Esophagus squamous epithelium (tissue), 5 donors: ENCODE results near the gene ERCC2. TPM values are rescaled to one million over a fixed set of nuclear protein-coding genes. Genes with fewer than 3 reads are reported as not detected.

Experiments
- DNase-seq: peaks from one replicate; lab custom pipeline; 2025; lab: John Stamatoyannopoulos, UW
- H3K27ac ChIP-seq, 4 donors: fragments of 200-600 bp; sonication (generic); one replicate each; pipeline ENCODE4 v1.5.1; 2016 to 2019; ENCODE audit warnings: mild to moderate bottlenecking in 1 of 4
- H3K27me3 ChIP-seq, 4 donors: fragments of 200-600 bp; sonication (generic); 1 replicate in 3 of 4; 2 replicates in 1 of 4; pipeline versions ENCODE4 v1.5.1 to v1.6.0; 2017 to 2021; ENCODE audit warnings: antibody characterized with exemption in 1 of 4
- H3K36me3 ChIP-seq, 3 donors: fragments of 200-600 bp; sonication (generic); one replicate each; pipeline ENCODE4 v1.5.1; 2016 to 2019
- H3K4me1 ChIP-seq, 3 donors: fragments of 200-600 bp; sonication (generic); one replicate each; pipeline ENCODE4 v1.5.1; 2017 to 2019
- H3K4me3 ChIP-seq, 4 donors: fragments of 200-600 bp; sonication (generic); 1 replicate in 3 of 4; 2 replicates in 1 of 4; pipeline ENCODE4 v1.5.1; 2016 to 2019; ENCODE audit warnings: mild to moderate bottlenecking in 2 of 4, moderate library complexity in 1 of 4
- H3K9me3 ChIP-seq, 3 donors: fragments of 200-600 bp; sonication (generic); one replicate each; pipeline ENCODE4 v1.5.1; 2016 to 2019
- CTCF ChIP-seq, 6 experiments: fragments of 450-650 bp in 4 of 6; fragments of 200-600 bp in 2 of 6; sonication (generic) in 2 of 6; IDR thresholded peaks; one replicate each; pipeline ENCODE4 v1.5.1; 2016 to 2019; ENCODE audit warnings: antibody characterized with exemption in 6 of 6, mild to moderate bottlenecking in 4 of 6, moderate library complexity in 4 of 6
- POLR2A ChIP-seq, 4 donors: fragments of 450-650 bp; IDR thresholded peaks; one replicate each; pipeline ENCODE4 v1.6.1; 2017; ENCODE audit warnings: antibody characterized with exemption in 4 of 4, mild to moderate bottlenecking in 4 of 4, moderate library complexity in 3 of 4
- WGBS, 2 donors: methylation state at CpG; one replicate each; pipeline ENCODE4 v1.1.5; 2018; 5-methylcytosine and 5-hydroxymethylcytosine counted together
- intact Hi-C: fragments of 100-400 bp; cut with DNase I; formaldehyde crosslinking; loops from one replicate; pipeline ENCODE4 v1.15.0; 2022
- total RNA-seq, 4 donors: library from RNA; depleted of rRNA; stranded (reverse); fragments of >200 nt; gene quantifications; one replicate each; pipeline ENCODE4 v1.1.0, GENCODE V29; 2016
- donor health status: DM: yes; HTN: yes; CAD: no.

ERCC2 gene
- total RNA-seq, 4 donors from 2014 or later: 6.6 to 8.8 (median 7.2) TPM

- Histone ChIP-seq H3K9me3 (no peaks in the 10 kb centered on the region), H3K36me3 (peaks cover 8 to 91% (median 22%) of the 10 kb centered on the region in 3 donors), H3K4me1 (no peaks in the 10 kb centered on the region), H3K27ac (no peak overlapping the region), H3K4me3 (no peak overlapping the region), H3K27me3 (no peaks in the 10 kb centered on the region)
- intact Hi-C loops: no loop called here
- no peak for DNase-seq
- TF ChIP-seq POLR2A (IDR thresholded peaks at IDR 0.05) (no peak), CTCF (IDR thresholded peaks at IDR 0.05) (no peak)
- WGBS, 2 donors: 92 to 100% methylated on average over 4 to 6 of the region's 9 CpGs
Observed at GRCh38 chr19:45355402-45355801, 15.0 kb downstream of the ERCC2 start.

- Histone ChIP-seq H3K4me3 (no peak overlapping the region), H3K4me1 (no peaks in the 10 kb centered on the region), H3K27ac (no peak overlapping the region), H3K27me3 (no peaks in the 10 kb centered on the region), H3K9me3 (no peaks in the 10 kb centered on the region), H3K36me3 (peaks cover 9 to 92% (median 22%) of the 10 kb centered on the region in 3 donors)
- intact Hi-C loops: no loop called here
- TF ChIP-seq POLR2A (IDR thresholded peaks at IDR 0.05) (no peak), CTCF (IDR thresholded peaks at IDR 0.05) (no peak)
- 88 to 95% methylated on average over 1 to 4 of the region's 11 CpGs for WGBS, 2 donors
- DNase-seq: no peak
Observed at GRCh38 chr19:45354241-45354842, 16.0 kb downstream of the ERCC2 start.

- Histone ChIP-seq H3K27me3 (peaks cover 0 to under 1% (median 0%) of the 10 kb centered on the region in 4 donors), H3K27ac (no peak overlapping the region), H3K4me3 (no peak overlapping the region), H3K9me3 (no peaks in the 10 kb centered on the region), H3K36me3 (peaks cover 9 to 92% (median 22%) of the 10 kb centered on the region in 3 donors), H3K4me1 (no peaks in the 10 kb centered on the region)
- intact Hi-C loops: no loop called here
- no peak for DNase-seq
- WGBS, 2 donors: 93 to 97% methylated on average over 12 to 16 of the region's 20 CpGs
- TF ChIP-seq POLR2A (IDR thresholded peaks at IDR 0.05) (no peak), CTCF (IDR thresholded peaks at IDR 0.05) (no peak)
Observed at GRCh38 chr19:45352914-45353796, 17.2 kb downstream of the ERCC2 start.

GRCh38 chr19:45352471-45352870 is 17.9 kb downstream of the ERCC2 start:
- Histone ChIP-seq H3K9me3 (no peaks in the 10 kb centered on the region), H3K27ac (no peak overlapping the region), H3K27me3 (peaks cover 0 to 8% (median 0%) of the 10 kb centered on the region in 4 donors), H3K36me3 (peaks cover 9 to 95% (median 22%) of the 10 kb centered on the region in 3 donors), H3K4me3 (no peak overlapping the region), H3K4me1 (no peaks in the 10 kb centered on the region)
- WGBS, 2 donors: 78 to 88% methylated on average over 10 to 12 of the region's 20 CpGs
- TF ChIP-seq POLR2A (IDR thresholded peaks at IDR 0.05) (no peak), CTCF (IDR thresholded peaks at IDR 0.05) (no peak)
- intact Hi-C loops: no loop called here
- no peak for DNase-seq

- Histone ChIP-seq H3K36me3 (peaks cover 9 to 93% (median 22%) of the 10 kb centered on the region in 3 donors), H3K27ac (no peak overlapping the region), H3K4me1 (no peaks in the 10 kb centered on the region), H3K9me3 (no peaks in the 10 kb centered on the region), H3K4me3 (no peak overlapping the region), H3K27me3 (peaks cover 0 to 12% (median 0%) of the 10 kb centered on the region in 4 donors)
- DNase-seq: no peak
- intact Hi-C loops: no loop called here
- WGBS, 2 donors: 76 to 100% methylated on average over 2 to 5 of the region's 15 CpGs
- TF ChIP-seq POLR2A (IDR thresholded peaks at IDR 0.05) (no peak), CTCF (IDR thresholded peaks at IDR 0.05) (no peak)
Observed at GRCh38 chr19:45352062-45352461, 18.3 kb downstream of the ERCC2 start.
